ENCODE data around the gene HOXC9.

DNA sequence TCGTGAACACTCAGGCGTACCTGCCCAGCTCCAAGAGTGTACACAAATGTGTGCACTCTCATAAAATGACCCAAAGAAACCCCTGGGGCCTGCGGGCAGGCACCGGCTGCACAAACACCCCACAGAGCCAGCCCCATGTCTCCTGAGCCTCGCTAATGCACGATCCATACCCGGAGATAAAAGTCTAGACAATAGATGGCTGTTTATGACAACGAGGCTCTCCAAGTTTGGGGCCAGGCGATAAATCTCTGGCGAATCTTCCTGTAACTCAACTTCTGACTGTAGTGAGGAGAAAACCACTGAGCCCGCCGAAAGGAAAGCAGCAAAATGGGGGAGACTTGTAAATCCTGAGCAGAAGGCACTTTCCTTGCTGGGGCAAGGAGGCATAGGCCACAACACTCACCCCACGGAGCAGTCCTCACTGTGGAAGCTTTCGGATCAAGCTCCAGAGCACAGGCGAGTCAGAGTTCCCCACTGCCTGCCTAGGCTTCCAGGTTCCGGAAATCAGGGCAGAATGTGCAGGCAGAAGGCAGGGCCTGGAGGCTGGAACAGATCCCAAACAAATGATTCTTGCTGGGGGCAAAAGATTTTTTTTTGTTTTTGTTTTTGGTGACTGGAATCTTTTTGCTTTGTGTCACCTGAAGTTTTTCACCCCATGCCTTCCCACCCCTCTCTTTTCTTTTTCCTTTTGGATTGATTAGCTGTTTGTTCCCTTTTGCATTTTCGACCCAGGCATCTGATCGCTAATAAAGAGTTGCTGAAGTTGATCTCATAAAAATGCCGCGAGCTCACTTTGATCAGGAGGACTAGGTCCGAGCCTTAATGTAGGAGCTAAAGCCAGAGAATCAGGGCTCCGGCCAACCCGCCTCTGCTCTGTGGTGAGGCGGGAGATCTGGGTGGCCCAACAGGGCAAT lies 31.5 kb upstream of the HOXC9 start:
- TF ChIP-seq, protein P1, sequence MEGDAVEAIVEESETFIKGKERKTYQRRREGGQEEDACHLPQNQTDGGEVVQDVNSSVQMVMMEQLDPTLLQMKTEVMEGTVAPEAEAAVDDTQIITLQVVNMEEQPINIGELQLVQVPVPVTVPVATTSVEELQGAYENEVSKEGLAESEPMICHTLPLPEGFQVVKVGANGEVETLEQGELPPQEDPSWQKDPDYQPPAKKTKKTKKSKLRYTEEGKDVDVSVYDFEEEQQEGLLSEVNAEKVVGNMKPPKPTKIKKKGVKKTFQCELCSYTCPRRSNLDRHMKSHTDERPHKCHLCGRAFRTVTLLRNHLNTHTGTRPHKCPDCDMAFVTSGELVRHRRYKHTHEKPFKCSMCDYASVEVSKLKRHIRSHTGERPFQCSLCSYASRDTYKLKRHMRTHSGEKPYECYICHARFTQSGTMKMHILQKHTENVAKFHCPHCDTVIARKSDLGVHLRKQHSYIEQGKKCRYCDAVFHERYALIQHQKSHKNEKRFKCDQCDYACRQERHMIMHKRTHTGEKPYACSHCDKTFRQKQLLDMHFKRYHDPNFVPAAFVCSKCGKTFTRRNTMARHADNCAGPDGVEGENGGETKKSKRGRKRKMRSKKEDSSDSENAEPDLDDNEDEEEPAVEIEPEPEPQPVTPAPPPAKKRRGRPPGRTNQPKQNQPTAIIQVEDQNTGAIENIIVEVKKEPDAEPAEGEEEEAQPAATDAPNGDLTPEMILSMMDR (tag by site-specific recombination; IDR thresholded peaks at IDR 0.05) = no peak
- TF ChIP-seq ZNF138 (tag by site-specific recombination; IDR thresholded peaks at IDR 0.05; ENCODE audit: borderline replicate concordance) (no peak), ZNF239 (tag by site-specific recombination; IDR thresholded peaks at IDR 0.05) (no peak), SALL2 (tag by site-specific recombination; IDR thresholded peaks at IDR 0.05; ENCODE audit: borderline replicate concordance) (no peak), TCF7L2 (IDR thresholded peaks at IDR 0.05; ENCODE audit: borderline replicate concordance, low read depth, low read length) (no peak), ZFP69B (tag by site-specific recombination; IDR thresholded peaks at IDR 0.05) (no peak), ZNF426 (tag by site-specific recombination; IDR thresholded peaks at IDR 0.05) (no peak), ZNF133 (tag by site-specific recombination; IDR thresholded peaks at IDR 0.05) (no peak), REPIN1 (tag by site-specific recombination; IDR thresholded peaks at IDR 0.05; ENCODE audit: low read depth) (no peak), ZNF654 (tag by site-specific recombination; IDR thresholded peaks at IDR 0.05; ENCODE audit: low read depth) (no peak)
- TF ChIP-seq, protein P2, sequence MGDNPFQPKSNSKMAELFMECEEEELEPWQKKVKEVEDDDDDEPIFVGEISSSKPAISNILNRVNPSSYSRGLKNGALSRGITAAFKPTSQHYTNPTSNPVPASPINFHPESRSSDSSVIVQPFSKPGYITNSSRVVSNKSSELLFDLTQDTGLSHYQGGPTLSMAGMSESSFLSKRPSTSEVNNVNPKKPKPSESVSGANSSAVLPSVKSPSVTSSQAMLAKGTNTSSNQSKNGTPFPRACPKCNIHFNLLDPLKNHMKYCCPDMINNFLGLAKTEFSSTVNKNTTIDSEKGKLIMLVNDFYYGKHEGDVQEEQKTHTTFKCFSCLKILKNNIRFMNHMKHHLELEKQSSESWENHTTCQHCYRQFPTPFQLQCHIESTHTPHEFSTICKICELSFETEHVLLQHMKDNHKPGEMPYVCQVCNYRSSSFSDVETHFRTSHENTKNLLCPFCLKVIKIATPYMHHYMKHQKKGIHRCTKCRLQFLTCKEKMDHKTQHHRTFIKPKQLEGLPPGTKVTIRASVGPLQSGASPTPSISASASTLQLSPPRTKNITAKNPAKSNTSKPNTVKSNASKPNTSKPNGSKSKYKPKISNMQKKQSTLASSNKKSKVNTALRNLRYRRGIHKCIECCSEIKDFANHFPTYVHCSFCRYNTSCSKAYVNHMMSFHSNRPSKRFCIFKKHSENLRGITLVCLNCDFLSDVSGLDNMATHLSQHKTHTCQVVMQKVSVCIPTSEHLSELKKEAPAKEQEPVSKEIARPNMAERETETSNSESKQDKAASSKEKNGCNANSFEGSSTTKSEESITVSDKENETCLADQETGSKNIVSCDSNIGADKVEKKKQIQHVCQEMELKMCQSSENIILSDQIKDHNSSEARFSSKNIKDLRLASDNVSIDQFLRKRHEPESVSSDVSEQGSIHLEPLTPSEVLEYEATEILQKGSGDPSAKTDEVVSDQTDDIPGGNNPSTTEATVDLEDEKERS (tag by site-specific recombination; IDR thresholded peaks at IDR 0.05) = no peak
- TF ChIP-seq, protein P3, sequence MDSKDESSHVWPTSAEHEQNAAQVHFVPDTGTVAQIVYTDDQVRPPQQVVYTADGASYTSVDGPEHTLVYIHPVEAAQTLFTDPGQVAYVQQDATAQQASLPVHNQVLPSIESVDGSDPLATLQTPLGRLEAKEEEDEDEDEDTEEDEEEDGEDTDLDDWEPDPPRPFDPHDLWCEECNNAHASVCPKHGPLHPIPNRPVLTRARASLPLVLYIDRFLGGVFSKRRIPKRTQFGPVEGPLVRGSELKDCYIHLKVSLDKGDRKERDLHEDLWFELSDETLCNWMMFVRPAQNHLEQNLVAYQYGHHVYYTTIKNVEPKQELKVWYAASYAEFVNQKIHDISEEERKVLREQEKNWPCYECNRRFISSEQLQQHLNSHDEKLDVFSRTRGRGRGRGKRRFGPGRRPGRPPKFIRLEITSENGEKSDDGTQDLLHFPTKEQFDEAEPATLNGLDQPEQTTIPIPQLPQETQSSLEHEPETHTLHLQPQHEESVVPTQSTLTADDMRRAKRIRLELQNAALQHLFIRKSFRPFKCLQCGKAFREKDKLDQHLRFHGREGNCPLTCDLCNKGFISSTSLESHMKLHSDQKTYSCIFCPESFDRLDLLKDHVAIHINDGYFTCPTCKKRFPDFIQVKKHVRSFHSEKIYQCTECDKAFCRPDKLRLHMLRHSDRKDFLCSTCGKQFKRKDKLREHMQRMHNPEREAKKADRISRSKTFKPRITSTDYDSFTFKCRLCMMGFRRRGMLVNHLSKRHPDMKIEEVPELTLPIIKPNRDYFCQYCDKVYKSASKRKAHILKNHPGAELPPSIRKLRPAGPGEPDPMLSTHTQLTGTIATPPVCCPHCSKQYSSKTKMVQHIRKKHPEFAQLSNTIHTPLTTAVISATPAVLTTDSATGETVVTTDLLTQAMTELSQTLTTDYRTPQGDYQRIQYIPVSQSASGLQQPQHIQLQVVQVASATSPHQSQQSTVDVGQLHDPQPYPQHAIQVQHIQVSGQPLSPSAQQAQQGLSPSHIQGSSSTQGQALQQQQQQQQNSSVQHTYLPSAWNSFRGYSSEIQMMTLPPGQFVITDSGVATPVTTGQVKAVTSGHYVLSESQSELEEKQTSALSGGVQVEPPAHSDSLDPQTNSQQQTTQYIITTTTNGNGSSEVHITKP (tag by site-specific recombination; IDR thresholded peaks at IDR 0.05) = no peak
- TF ChIP-seq, protein P4, sequence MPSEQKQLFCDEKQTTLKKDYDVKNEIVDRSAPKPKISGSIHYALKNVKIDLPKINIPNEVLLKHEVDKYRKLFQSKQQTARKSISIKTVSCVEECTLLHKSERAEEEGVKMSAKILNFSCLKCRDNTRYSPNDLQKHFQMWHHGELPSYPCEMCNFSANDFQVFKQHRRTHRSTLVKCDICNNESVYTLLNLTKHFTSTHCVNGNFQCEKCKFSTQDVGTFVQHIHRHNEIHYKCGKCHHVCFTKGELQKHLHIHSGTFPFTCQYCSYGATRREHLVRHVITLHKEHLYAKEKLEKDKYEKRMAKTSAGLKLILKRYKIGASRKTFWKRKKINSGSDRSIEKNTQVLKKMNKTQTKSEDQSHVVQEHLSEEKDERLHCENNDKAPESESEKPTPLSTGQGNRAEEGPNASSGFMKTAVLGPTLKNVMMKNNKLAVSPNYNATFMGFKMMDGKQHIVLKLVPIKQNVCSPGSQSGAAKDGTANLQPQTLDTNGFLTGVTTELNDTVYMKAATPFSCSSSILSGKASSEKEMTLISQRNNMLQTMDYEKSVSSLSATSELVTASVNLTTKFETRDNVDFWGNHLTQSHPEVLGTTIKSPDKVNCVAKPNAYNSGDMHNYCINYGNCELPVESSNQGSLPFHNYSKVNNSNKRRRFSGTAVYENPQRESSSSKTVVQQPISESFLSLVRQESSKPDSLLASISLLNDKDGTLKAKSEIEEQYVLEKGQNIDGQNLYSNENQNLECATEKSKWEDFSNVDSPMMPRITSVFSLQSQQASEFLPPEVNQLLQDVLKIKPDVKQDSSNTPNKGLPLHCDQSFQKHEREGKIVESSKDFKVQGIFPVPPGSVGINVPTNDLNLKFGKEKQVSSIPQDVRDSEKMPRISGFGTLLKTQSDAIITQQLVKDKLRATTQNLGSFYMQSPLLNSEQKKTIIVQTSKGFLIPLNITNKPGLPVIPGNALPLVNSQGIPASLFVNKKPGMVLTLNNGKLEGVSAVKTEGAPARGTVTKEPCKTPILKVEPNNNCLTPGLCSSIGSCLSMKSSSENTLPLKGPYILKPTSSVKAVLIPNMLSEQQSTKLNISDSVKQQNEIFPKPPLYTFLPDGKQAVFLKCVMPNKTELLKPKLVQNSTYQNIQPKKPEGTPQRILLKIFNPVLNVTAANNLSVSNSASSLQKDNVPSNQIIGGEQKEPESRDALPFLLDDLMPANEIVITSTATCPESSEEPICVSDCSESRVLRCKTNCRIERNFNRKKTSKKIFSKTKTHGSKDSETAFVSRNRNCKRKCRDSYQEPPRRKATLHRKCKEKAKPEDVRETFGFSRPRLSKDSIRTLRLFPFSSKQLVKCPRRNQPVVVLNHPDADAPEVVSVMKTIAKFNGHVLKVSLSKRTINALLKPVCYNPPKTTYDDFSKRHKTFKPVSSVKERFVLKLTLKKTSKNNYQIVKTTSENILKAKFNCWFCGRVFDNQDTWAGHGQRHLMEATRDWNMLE (tag by site-specific recombination; conservative IDR thresholded peaks at IDR 0.05; ENCODE audit: low read depth) = no peak
- TF ChIP-seq, protein P5, sequence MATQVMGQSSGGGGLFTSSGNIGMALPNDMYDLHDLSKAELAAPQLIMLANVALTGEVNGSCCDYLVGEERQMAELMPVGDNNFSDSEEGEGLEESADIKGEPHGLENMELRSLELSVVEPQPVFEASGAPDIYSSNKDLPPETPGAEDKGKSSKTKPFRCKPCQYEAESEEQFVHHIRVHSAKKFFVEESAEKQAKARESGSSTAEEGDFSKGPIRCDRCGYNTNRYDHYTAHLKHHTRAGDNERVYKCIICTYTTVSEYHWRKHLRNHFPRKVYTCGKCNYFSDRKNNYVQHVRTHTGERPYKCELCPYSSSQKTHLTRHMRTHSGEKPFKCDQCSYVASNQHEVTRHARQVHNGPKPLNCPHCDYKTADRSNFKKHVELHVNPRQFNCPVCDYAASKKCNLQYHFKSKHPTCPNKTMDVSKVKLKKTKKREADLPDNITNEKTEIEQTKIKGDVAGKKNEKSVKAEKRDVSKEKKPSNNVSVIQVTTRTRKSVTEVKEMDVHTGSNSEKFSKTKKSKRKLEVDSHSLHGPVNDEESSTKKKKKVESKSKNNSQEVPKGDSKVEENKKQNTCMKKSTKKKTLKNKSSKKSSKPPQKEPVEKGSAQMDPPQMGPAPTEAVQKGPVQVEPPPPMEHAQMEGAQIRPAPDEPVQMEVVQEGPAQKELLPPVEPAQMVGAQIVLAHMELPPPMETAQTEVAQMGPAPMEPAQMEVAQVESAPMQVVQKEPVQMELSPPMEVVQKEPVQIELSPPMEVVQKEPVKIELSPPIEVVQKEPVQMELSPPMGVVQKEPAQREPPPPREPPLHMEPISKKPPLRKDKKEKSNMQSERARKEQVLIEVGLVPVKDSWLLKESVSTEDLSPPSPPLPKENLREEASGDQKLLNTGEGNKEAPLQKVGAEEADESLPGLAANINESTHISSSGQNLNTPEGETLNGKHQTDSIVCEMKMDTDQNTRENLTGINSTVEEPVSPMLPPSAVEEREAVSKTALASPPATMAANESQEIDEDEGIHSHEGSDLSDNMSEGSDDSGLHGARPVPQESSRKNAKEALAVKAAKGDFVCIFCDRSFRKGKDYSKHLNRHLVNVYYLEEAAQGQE (tag by site-specific recombination; IDR thresholded peaks at IDR 0.05) = no peak

Measured in HEK293 (cell line).